Calu3 (cell line): ENCODE measurements around the gene NOL4L. TPM values are rescaled to one million over a fixed set of nuclear protein-coding genes. Genes with fewer than 3 reads are reported as not detected.
A peak's percentile ranks its signal among the peaks of the same experiment; 100 is the strongest.

ENCODE experiments used
- BruUV-seq: library from RNA; stranded (reverse); fragments of 400-500 nt; replicated peaks from 2 replicates; lab custom pipeline; 2021; lab: Mats Ljungman, UMichigan
- CTCF ChIA-PET: fragments of 300-600 bp; sonication (Branson Sonifier 250); formaldehyde crosslinking; loops from one replicate; lab custom pipeline; 2022; ENCODE audit warnings: antibody characterized with exemption; lab: Charles Lee
- DNase-seq: peaks from one replicate; pipeline ENCODE4 v3.0.0; 2022
- H3K27ac Mint-ChIP-seq: one replicate; pipeline ENCODE4 v1.8.0; 2022; ENCODE audit warnings: mixed read lengths; ENCODE audit not compliant: unreplicated experiment
- H3K27me3 Mint-ChIP-seq: one replicate; pipeline ENCODE4 v1.8.0; 2022; ENCODE audit warnings: mixed read lengths; ENCODE audit not compliant: unreplicated experiment
- H3K36me3 Mint-ChIP-seq: one replicate; pipeline ENCODE4 v1.8.0; 2022; ENCODE audit warnings: mild to moderate bottlenecking, moderate library complexity, mixed read lengths; ENCODE audit not compliant: insufficient read depth, unreplicated experiment
- H3K4me1 Mint-ChIP-seq: one replicate; pipeline ENCODE4 v1.8.0; 2022; ENCODE audit warnings: mild to moderate bottlenecking, low read depth, mixed read lengths; ENCODE audit not compliant: unreplicated experiment
- H3K4me3 Mint-ChIP-seq: one replicate; pipeline ENCODE4 v1.8.0; 2022; ENCODE audit warnings: mild to moderate bottlenecking, low read depth, moderate library complexity, mixed read lengths; ENCODE audit not compliant: unreplicated experiment
- H3K9me3 Mint-ChIP-seq: one replicate; pipeline ENCODE4 v1.8.0; 2022; ENCODE audit warnings: low read depth, mixed read lengths; ENCODE audit not compliant: unreplicated experiment
- intact Hi-C: fragments of 100-400 bp; cut with micrococcal nuclease; formaldehyde crosslinking; loops from one replicate; pipeline ENCODE4 v1.10.0; 2022; ENCODE audit not compliant: unreplicated experiment
- total RNA-seq: library from RNA; stranded (reverse); gene quantifications from 2 replicates; pipeline ENCODE4 v1.2.3, GENCODE V29; 2022
- TF ChIP-seq, protein P1 (sequence below): fragments of 200-600 bp; IDR thresholded peaks from one replicate; pipeline ENCODE4 v1.8.0; 2022; ENCODE audit warnings: antibody characterized with exemption; ENCODE audit not compliant: unreplicated experiment

The NOL4L gene
- total RNA-seq, 1 experiment from 2014 or later, result 46.9 TPM

DNA sequence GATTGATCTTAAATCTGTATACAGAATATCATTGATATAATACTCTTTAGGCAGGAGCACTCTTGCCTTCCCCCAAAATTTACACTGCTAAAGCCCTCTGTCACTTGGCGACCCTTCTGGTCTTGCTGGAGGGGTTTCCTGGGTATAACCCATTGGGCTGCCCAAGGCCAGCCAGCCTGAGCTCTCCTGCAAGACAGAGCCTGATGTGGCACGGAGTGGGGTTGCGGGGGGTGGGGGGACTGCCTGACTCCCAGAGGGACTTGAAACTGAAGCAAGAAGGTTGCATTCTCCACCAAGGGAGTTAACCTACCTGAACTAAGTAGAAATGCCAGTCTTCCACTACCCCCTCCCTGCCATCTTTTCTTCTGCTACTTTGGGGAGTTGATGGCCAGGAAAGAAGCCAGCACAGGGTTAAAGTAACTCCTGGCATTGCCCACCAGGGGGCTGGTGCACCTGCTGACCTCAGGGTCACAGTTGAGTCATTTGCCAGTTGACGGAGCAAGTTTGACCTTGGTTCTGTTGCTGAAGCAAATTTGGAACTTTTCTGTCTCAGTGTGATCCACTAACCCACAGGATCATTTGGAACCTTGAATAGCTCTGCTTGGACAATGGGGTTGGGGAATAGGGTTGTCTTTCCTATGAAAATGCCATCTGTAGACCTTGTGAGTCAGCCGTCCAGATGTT is 147.6 kb downstream of the NOL4L start:
- H3K36me3 Mint-ChIP-seq, result peaks cover 54% of the 10 kb centered on the region
- CTCF ChIA-PET, result no interaction called here
- H3K4me1 Mint-ChIP-seq, result peaks cover 2% of the 10 kb centered on the region
- TF ChIP-seq, protein P1, sequence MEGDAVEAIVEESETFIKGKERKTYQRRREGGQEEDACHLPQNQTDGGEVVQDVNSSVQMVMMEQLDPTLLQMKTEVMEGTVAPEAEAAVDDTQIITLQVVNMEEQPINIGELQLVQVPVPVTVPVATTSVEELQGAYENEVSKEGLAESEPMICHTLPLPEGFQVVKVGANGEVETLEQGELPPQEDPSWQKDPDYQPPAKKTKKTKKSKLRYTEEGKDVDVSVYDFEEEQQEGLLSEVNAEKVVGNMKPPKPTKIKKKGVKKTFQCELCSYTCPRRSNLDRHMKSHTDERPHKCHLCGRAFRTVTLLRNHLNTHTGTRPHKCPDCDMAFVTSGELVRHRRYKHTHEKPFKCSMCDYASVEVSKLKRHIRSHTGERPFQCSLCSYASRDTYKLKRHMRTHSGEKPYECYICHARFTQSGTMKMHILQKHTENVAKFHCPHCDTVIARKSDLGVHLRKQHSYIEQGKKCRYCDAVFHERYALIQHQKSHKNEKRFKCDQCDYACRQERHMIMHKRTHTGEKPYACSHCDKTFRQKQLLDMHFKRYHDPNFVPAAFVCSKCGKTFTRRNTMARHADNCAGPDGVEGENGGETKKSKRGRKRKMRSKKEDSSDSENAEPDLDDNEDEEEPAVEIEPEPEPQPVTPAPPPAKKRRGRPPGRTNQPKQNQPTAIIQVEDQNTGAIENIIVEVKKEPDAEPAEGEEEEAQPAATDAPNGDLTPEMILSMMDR, result peak; percentile 44
- H3K27ac Mint-ChIP-seq, result no peak overlapping the region
- BruUV-seq, result no TSS peak
- H3K9me3 Mint-ChIP-seq, result no peaks in the 10 kb centered on the region
- intact Hi-C loops, result no loop called here
- no peak overlapping the region for H3K4me3 Mint-ChIP-seq
- H3K27me3 Mint-ChIP-seq, result no peaks in the 10 kb centered on the region
- no peak for DNase-seq

DNA sequence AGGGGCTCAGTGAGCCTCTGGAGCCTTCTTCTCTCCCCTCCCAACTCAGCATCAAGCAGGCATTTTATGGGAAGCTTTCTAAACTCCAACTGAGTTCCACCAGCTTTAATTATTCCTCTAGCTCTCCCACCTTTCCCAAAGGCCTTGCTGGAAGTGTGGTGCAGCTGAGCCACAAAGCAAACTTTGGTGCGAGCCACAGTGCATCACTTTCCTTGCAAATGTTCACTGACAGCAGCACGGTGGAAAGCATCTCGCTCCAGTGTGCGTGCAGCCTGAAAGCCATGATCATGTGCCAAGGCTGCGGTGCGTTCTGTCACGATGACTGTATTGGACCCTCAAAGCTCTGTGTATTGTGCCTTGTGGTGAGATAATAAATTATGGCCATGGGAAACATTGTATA is 148.2 kb downstream of the NOL4L start:
- TF ChIP-seq, protein P1, result no peak
- no peak for DNase-seq
- Mint-ChIP-seq H3K36me3 (peaks cover 53% of the 10 kb centered on the region), H3K27ac (no peak overlapping the region), H3K4me3 (no peak overlapping the region), H3K9me3 (no peaks in the 10 kb centered on the region), H3K27me3 (no peaks in the 10 kb centered on the region), H3K4me1 (no peaks in the 10 kb centered on the region)
- CTCF ChIA-PET, result no interaction called here
- intact Hi-C loops, result no loop called here
- BruUV-seq, result no TSS peak

DNA sequence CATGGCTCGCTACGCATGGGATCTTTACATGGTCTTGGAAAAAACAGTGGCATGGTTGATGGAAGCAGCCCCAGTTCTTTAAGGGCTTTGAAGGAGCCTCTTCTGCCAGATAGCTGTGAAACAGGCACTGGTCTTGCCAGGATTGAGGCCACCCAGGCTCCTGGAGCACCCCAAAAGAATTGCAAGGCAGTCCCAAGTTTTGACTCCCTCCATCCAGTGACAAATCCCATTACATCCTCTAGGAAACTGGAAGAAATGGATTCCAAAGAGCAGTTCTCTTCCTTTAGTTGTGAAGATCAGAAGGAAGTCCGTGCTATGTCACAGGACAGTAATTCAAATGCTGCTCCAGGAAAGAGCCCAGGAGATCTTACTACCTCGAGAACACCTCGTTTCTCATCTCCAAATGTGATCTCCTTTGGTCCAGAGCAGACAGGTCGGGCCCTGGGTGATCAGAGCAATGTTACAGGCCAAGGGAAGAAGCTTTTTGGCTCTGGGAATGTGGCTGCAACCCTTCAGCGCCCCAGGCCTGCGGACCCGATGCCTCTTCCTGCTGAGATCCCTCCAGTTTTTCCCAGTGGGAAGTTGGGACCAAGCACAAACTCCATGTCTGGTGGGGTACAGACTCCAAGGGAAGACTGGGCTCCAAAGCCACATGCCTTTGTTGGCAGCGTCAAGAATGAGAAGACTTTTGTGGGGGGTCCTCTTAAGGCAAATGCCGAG is 148.8 kb downstream of the NOL4L start:
- H3K9me3 Mint-ChIP-seq, result no peaks in the 10 kb centered on the region
- no peak overlapping the region for H3K27ac Mint-ChIP-seq
- no peak overlapping the region for H3K4me3 Mint-ChIP-seq
- no peaks in the 10 kb centered on the region for H3K4me1 Mint-ChIP-seq
- no peak for DNase-seq
- TF ChIP-seq, protein P1, result no peak
- intact Hi-C loops, result no loop called here
- H3K36me3 Mint-ChIP-seq, result peaks cover 56% of the 10 kb centered on the region
- no TSS peak for BruUV-seq
- CTCF ChIA-PET, result no interaction called here
- H3K27me3 Mint-ChIP-seq, result no peaks in the 10 kb centered on the region

DNA sequence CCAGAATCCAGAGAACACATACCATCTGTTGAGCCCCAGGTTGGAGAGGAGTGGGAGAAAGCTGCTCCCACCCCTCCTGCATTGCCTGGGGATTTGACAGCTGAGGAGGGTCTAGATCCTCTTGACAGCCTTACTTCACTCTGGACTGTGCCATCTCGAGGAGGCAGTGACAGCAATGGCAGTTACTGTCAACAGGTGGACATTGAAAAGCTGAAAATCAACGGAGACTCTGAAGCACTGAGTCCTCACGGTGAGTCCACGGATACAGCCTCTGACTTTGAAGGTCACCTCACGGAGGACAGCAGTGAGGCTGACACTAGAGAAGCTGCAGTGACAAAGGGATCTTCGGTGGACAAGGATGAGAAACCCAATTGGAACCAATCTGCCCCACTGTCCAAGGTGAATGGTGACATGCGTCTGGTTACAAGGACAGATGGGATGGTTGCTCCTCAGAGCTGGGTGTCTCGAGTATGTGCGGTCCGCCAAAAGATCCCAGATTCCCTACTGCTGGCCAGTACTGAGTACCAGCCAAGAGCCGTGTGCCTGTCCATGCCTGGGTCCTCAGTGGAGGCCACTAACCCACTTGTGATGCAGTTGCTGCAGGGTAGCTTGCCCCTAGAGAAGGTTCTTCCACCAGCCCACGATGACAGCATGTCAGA is 149.6 kb downstream of the NOL4L start:
- CTCF ChIA-PET, result no interaction called here
- Mint-ChIP-seq H3K36me3 (peaks cover 51% of the 10 kb centered on the region), H3K9me3 (no peaks in the 10 kb centered on the region), H3K27ac (no peak overlapping the region), H3K27me3 (no peaks in the 10 kb centered on the region), H3K4me3 (no peak overlapping the region), H3K4me1 (no peaks in the 10 kb centered on the region)
- DNase-seq, result no peak
- BruUV-seq, result no TSS peak
- intact Hi-C loops, result no loop called here
- TF ChIP-seq, protein P1, result no peak
